ENCODE data around the gene ORC2. TPM values are rescaled to one million over a fixed set of nuclear protein-coding genes. Genes with fewer than 3 reads are reported as not detected.

ORC2 gene
- total and polyA plus RNA-seq, 2 donors (not counting 1 experiment from before 2014, with no cell fraction given) = 5.7 to 13.9 TPM

DNA sequence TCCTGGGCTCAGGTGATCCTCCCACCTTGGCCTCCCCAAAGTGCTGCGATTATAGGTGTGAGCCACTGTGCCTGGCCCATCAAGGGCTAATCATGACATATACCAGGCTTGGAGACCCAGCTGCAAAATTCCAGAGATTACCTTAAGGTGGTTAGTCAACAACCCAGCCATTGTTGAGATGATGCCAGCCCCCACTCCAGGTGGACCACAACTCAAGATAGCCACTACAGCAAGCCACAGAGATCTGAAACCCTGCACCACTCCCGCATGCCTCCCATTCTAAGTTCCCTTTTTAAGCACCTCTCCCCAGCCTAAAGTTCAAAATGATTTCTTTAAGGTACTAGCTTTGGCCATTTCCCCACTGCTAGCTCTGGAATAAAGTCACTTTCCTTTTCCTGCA lies 94.4 kb downstream of the ORC2 start:
- H3K27ac ChIP-seq (ENCODE audit: insufficient read depth, low read length) = no peak overlapping the region
- peaks cover 5% of the 10 kb centered on the region for H3K79me2 ChIP-seq (ENCODE audit: control insufficient read depth, insufficient read depth, low read length)
- no peak for DNase-seq (ENCODE audit: low read depth in 2 of 2)
- no peaks in the 10 kb centered on the region for H3K9me3 ChIP-seq (ENCODE audit: control insufficient read depth, insufficient read depth, low read depth, low read length)
- no peaks in the 10 kb centered on the region for H3K27me3 ChIP-seq (ENCODE audit: control insufficient read depth, insufficient read depth, low read length)
- no peaks in the 10 kb centered on the region for H3K36me3 ChIP-seq (ENCODE audit: control insufficient read depth, insufficient read depth, low read length)
- H3K4me2 ChIP-seq (ENCODE audit: extremely low read depth, insufficient read depth, low read length) = no peak overlapping the region
- H2AFZ ChIP-seq (ENCODE audit: low read length) = no peak overlapping the region
- H4K20me1 ChIP-seq (ENCODE audit: control insufficient read depth, extremely low read depth, insufficient read depth, low read length) = no peaks in the 10 kb centered on the region
- H3K4me1 ChIP-seq (ENCODE audit: control insufficient read depth, extremely low read depth, insufficient read depth, low read length) = peaks cover 4% of the 10 kb centered on the region
- H3K4me3 ChIP-seq (replicated peaks in 1 of 4; ENCODE audit: control extremely low read depth in 1 of 4, insufficient read depth in 1 of 4, low read depth in 3 of 4, low read length in 4 of 4) = no peak overlapping the region
- TF ChIP-seq, protein P1, sequence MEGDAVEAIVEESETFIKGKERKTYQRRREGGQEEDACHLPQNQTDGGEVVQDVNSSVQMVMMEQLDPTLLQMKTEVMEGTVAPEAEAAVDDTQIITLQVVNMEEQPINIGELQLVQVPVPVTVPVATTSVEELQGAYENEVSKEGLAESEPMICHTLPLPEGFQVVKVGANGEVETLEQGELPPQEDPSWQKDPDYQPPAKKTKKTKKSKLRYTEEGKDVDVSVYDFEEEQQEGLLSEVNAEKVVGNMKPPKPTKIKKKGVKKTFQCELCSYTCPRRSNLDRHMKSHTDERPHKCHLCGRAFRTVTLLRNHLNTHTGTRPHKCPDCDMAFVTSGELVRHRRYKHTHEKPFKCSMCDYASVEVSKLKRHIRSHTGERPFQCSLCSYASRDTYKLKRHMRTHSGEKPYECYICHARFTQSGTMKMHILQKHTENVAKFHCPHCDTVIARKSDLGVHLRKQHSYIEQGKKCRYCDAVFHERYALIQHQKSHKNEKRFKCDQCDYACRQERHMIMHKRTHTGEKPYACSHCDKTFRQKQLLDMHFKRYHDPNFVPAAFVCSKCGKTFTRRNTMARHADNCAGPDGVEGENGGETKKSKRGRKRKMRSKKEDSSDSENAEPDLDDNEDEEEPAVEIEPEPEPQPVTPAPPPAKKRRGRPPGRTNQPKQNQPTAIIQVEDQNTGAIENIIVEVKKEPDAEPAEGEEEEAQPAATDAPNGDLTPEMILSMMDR (conservative IDR thresholded peaks at IDR 0.05 in 1 of 2, IDR thresholded peaks at IDR 0.05 in 1 of 2; ENCODE audit: low read depth in 1 of 2, low read length in 2 of 2) = no peak
- TF ChIP-seq EZH2 (IDR thresholded peaks at IDR 0.05; ENCODE audit: low read length, missing control alignments) = no peak
- H3K9ac ChIP-seq (ENCODE audit: insufficient read depth, low read length) = no peak overlapping the region

DNA sequence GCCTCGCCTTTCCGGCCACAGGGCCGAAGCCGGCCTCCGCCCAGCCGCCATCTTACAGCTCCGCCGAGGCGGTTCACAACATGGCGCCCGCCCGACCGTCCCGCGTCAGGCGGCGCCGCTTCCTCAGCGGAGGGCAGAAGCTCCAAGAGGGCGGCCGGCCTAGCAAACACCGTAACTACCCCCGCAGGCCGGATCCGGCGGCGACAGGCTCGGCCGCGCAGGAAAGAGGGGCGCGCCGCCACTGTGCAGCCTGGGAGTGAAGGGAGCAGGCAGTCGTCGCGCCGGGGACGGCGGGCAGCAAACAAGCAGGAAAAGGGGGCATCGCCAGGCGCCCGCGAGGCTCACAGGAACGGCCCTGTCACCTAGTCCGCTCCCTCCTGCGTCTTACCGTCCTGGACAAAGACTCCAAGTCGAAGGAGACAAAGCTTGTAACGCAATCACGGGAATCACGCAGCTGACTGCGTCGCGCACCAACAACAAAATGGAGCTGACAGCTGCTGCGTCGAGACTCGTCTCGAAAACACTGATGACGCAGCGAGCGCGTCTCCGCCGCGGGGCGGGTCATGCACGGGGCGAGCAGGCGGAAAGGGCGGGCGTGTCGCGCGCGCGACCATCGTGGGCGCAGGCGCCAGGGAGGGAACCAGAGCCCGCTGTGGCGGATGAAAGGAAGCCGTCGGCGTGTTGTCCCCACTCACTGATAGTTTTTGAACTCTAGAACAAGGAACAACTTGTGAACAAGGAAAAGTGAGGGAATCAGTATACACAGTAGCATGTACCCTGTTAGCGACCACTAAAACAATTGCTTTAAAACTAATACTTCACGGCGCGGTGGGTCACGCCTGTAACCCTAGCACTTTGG lies 99.1 kb downstream of the ORC2 start, which contains the start of gene CLK1:
Gene CLK1, minus strand, starts transcription at position 483 of the 859 bp plus-strand sequence. CDS start 2,796 bp downstream, outside the sequence.
- peaks cover 11% of the 10 kb centered on the region for H4K20me1 ChIP-seq (ENCODE audit: control insufficient read depth, extremely low read depth, insufficient read depth, low read length)
- peak within 1 kb of the TSS; percentile 100 for H3K9ac ChIP-seq (ENCODE audit: insufficient read depth, low read length)
- peak within 1 kb of the TSS; percentile 95 for H2AFZ ChIP-seq (ENCODE audit: low read length)
- no peak for TF ChIP-seq EZH2 (IDR thresholded peaks at IDR 0.05; ENCODE audit: low read length, missing control alignments)
- TF ChIP-seq, protein P1 (conservative IDR thresholded peaks at IDR 0.05 in 1 of 2, IDR thresholded peaks at IDR 0.05 in 1 of 2; ENCODE audit: low read depth in 1 of 2, low read length in 2 of 2) = no peak
- H3K9me3 ChIP-seq (ENCODE audit: control insufficient read depth, insufficient read depth, low read depth, low read length) = no peaks in the 10 kb centered on the region
- peak within 1 kb of the TSS; percentile 100 for H3K27ac ChIP-seq (ENCODE audit: insufficient read depth, low read length)
- peaks cover 8% of the 10 kb centered on the region for H3K4me1 ChIP-seq (ENCODE audit: control insufficient read depth, extremely low read depth, insufficient read depth, low read length)
- no peaks in the 10 kb centered on the region for H3K27me3 ChIP-seq (ENCODE audit: control insufficient read depth, insufficient read depth, low read length)
- peaks cover 50% of the 10 kb centered on the region for H3K79me2 ChIP-seq (ENCODE audit: control insufficient read depth, insufficient read depth, low read length)
- H3K36me3 ChIP-seq (ENCODE audit: control insufficient read depth, insufficient read depth, low read length) = peaks cover 3% of the 10 kb centered on the region
- H3K4me2 ChIP-seq (ENCODE audit: extremely low read depth, insufficient read depth, low read length) = peak within 1 kb of the TSS; percentile 97
- H3K4me3 ChIP-seq (replicated peaks in 1 of 4; ENCODE audit: control extremely low read depth in 1 of 4, insufficient read depth in 1 of 4, low read depth in 3 of 4, low read length in 4 of 4) = peak within 1 kb of the TSS; percentile 93 to 100 (median 100)
- peak; percentile 91 to 94 for DNase-seq (ENCODE audit: low read depth in 2 of 2)

DNA sequence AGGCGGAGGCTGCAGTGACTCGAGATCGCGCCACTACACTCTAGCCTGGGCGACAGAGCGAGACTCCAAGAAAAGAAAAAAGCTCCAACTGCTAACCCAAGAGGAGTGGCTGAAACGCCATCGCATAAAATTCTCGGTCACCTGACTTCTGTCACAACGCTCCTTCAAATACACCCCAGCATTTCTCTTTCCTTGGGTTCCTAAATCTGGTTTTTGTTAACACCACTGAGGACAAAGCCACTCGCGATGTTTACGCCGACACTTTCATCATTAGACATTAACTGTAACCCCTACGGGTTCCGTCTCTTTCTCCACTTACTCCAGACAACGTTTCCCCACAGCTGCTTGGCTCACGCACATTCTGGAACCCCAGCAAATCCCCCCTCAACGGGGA lies 99.7 kb downstream of the ORC2 start:
- Histone ChIP-seq H2AFZ (ENCODE audit: low read length) (no peak overlapping the region), H3K4me1 (ENCODE audit: control insufficient read depth, extremely low read depth, insufficient read depth, low read length) (peaks cover 8% of the 10 kb centered on the region)
- peak; percentile 9 to 43 for DNase-seq (ENCODE audit: low read depth in 2 of 2)

More for the DNA sequence above, 99.7 kb downstream of the ORC2 start:
- peaks cover 6% of the 10 kb centered on the region for H3K36me3 ChIP-seq (ENCODE audit: control insufficient read depth, insufficient read depth, low read length)
- H3K79me2 ChIP-seq (ENCODE audit: control insufficient read depth, insufficient read depth, low read length) = peaks cover 57% of the 10 kb centered on the region
- H3K4me2 ChIP-seq (ENCODE audit: extremely low read depth, insufficient read depth, low read length) = peak overlapping the region; percentile 37
- H3K4me3 ChIP-seq (replicated peaks in 1 of 4; ENCODE audit: control extremely low read depth in 1 of 4, insufficient read depth in 1 of 4, low read depth in 3 of 4, low read length in 4 of 4) = peak overlapping the region; percentile 93 to 100 (median 100)
- H4K20me1 ChIP-seq (ENCODE audit: control insufficient read depth, extremely low read depth, insufficient read depth, low read length) = peaks cover 11% of the 10 kb centered on the region
- H3K9ac ChIP-seq (ENCODE audit: insufficient read depth, low read length) = peak overlapping the region; percentile 100
- H3K27me3 ChIP-seq (ENCODE audit: control insufficient read depth, insufficient read depth, low read length) = no peaks in the 10 kb centered on the region
- TF ChIP-seq, protein P1 (conservative IDR thresholded peaks at IDR 0.05 in 1 of 2, IDR thresholded peaks at IDR 0.05 in 1 of 2; ENCODE audit: low read depth in 1 of 2, low read length in 2 of 2) = no peak
- no peak for TF ChIP-seq EZH2 (IDR thresholded peaks at IDR 0.05; ENCODE audit: low read length, missing control alignments)
- H3K27ac ChIP-seq (ENCODE audit: insufficient read depth, low read length) = peak overlapping the region; percentile 100
- no peaks in the 10 kb centered on the region for H3K9me3 ChIP-seq (ENCODE audit: control insufficient read depth, insufficient read depth, low read depth, low read length)
